BJ (cell line): Measurements from ENCODE around the gene CORO2B. TPM values are rescaled to one million over a fixed set of nuclear protein-coding genes. Genes with fewer than 3 reads are reported as not detected.

Source experiments
- CTCF ChIA-PET: fragments of 350-600 bp; formaldehyde crosslinking; extraction: SDS; loops from one replicate; lab custom pipeline; 2021; ENCODE audit warnings: antibody characterized with exemption, inconsistent platforms; lab: Yijun Ruan, JAX
- POLR2A ChIA-PET: fragments of 300-600 bp; sonication (Branson Sonifier 250); formaldehyde crosslinking; extraction: SDS; loops from one replicate; lab custom pipeline; 2021; ENCODE audit warnings: antibody characterized with exemption; lab: Charles Lee
- DNase-seq: peaks from one replicate; pipeline ENCODE4 v3.0.0-alpha.2; 2011; ENCODE audit warnings: low read depth
- H3K27me3 ChIP-seq: 2 replicates; pipeline ENCODE4 v1.6.0; 2011; ENCODE audit warnings: low read length; ENCODE audit not compliant: control insufficient read depth, insufficient read depth
- H3K36me3 ChIP-seq: 2 replicates; pipeline ENCODE4 v1.5.1; 2011; ENCODE audit warnings: low read length; ENCODE audit not compliant: control insufficient read depth, insufficient read depth
- H3K4me3 ChIP-seq: 2 replicates; pipeline ENCODE4 v1.5.1; 2011; ENCODE audit warnings: low read depth, mild to moderate bottlenecking, control low read depth, low read length
- polyA plus RNA-seq: library from polyadenylated mRNA; depleted of rRNA; stranded (reverse); fragments of >200 nt; gene quantifications from 2 replicates; pipeline ENCODE4 v1.2.3, GENCODE V29; 2011
- TF ChIP-seq, protein P1 (sequence below): IDR thresholded peaks from 2 replicates; pipeline ENCODE4 v1.5.1; 2011; ENCODE audit warnings: low read depth, mild to moderate bottlenecking, control low read depth, inconsistent platforms, low read length, moderate library complexity; ENCODE audit not compliant: insufficient read depth

Gene CORO2B
- polyA plus RNA-seq, 1 experiment = 7.7 TPM

DNA sequence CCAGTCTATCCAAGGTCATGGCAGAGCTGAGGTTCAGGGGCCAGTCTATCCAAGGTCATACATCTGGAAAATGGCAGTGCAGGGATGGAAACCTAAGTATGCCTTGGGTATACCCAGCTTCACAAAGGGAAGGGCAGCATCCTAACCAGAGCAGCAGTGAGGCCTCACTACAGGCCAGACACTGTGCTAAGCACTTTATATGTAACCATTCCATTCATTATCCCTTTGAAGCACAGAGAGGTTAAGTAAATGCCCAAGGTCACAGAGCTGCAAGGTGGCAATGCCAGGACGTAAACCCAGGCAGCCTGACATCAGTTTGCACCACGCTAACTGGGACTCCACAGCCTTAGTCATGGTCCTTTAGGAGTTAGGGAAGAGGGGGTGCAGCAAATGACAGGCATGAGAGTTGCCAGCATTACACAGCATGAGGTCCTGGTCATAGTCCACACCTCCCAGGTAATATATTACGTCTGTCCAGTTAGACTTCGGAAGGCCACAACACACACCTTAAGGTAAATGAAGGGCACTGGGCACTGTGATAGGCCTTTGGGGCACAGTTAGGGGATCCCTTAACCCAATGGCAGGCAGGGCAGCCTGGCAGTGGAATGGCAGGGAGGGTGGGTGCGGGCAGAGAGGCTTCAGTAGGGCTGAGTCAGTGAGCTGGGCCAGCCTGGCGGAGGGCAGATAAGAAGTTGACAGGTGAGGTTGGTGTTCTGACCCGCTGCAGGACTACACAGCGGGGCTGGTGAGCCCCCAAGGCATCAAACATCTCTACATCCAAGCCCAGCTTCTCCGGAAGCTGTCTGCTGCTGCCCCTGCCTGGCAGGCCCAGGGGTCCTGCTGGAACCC lies 21.1 kb upstream of the CORO2B start:
- Histone ChIP-seq H3K4me3 (no peak overlapping the region), H3K27me3 (no peaks in the 10 kb centered on the region), H3K36me3 (no peaks in the 10 kb centered on the region)
- CTCF ChIA-PET = interaction anchor here (0.9 to 7.0 kb wide), 12 partner anchors 9 to 367 kb away, joined by 3 to 153 read pairs (median 4); no protein-coding TSS in a partner anchor
- DNase-seq = no peak
- POLR2A ChIA-PET = interaction anchor here (0.6 kb wide), 1 partner anchor 204 kb away, joined by 5 read pairs; no protein-coding TSS in a partner anchor
- TF ChIP-seq, protein P1, sequence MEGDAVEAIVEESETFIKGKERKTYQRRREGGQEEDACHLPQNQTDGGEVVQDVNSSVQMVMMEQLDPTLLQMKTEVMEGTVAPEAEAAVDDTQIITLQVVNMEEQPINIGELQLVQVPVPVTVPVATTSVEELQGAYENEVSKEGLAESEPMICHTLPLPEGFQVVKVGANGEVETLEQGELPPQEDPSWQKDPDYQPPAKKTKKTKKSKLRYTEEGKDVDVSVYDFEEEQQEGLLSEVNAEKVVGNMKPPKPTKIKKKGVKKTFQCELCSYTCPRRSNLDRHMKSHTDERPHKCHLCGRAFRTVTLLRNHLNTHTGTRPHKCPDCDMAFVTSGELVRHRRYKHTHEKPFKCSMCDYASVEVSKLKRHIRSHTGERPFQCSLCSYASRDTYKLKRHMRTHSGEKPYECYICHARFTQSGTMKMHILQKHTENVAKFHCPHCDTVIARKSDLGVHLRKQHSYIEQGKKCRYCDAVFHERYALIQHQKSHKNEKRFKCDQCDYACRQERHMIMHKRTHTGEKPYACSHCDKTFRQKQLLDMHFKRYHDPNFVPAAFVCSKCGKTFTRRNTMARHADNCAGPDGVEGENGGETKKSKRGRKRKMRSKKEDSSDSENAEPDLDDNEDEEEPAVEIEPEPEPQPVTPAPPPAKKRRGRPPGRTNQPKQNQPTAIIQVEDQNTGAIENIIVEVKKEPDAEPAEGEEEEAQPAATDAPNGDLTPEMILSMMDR = no peak

DNA sequence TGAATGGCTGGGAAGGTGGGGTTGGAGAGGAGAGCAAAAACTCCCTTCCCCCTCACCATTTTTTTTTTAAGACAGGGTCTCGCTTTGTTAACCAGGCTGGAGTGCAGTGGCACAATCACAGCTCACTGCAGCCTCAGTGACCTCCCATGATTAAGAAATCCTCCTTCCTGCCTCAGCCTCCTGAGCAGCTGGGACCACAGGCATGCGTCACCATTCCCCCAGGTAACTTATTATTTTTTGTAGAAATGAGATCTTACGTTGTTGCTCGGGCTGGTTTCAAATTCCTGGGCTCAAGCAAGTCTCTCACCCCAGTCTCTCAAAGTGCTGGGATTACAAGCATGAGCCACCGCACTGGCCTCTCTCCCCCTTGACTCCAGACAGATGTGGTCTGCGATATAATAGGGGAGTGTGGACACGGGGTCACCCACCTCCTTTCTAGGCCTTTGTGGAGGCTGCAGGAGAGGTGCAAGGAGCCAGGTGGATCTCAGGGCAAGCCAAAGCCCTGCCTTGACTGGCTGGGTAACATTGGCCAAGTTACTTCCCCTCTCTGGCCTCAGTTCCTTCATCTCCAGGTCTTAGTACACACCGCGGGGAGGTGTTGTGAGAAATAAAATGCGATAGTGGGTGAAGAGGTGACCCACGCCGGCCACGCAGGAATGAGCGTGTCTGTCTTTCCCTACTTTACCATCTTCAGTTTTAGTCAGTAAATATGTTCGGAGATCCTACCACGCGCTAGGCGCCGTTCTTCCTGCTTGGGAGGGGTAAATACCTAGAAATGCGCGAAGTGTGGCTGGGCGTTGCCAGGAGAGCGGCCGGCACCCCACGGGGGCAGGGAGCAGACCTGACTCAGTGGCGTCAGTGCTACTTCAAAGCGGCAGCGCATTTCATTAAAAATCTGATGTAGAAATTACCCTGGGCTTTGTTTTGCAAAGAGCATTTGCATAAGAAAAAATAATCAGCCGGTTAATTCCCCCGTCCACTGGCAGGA lies 20.2 kb upstream of the CORO2B start:
- TF ChIP-seq, protein P1 = no peak
- Histone ChIP-seq H3K4me3 (no peak overlapping the region), H3K27me3 (no peaks in the 10 kb centered on the region), H3K36me3 (no peaks in the 10 kb centered on the region)
- POLR2A ChIA-PET = interaction anchor here (0.6 kb wide), 1 partner anchor 205 kb away, joined by 5 read pairs; no protein-coding TSS in a partner anchor
- CTCF ChIA-PET = interaction anchor here (0.6 to 7.0 kb wide), 41 partner anchors 8 to 894 kb away, joined by 3 to 153 read pairs (median 5); partner anchors contain the start of gene RPLP1
- no peak for DNase-seq

DNA sequence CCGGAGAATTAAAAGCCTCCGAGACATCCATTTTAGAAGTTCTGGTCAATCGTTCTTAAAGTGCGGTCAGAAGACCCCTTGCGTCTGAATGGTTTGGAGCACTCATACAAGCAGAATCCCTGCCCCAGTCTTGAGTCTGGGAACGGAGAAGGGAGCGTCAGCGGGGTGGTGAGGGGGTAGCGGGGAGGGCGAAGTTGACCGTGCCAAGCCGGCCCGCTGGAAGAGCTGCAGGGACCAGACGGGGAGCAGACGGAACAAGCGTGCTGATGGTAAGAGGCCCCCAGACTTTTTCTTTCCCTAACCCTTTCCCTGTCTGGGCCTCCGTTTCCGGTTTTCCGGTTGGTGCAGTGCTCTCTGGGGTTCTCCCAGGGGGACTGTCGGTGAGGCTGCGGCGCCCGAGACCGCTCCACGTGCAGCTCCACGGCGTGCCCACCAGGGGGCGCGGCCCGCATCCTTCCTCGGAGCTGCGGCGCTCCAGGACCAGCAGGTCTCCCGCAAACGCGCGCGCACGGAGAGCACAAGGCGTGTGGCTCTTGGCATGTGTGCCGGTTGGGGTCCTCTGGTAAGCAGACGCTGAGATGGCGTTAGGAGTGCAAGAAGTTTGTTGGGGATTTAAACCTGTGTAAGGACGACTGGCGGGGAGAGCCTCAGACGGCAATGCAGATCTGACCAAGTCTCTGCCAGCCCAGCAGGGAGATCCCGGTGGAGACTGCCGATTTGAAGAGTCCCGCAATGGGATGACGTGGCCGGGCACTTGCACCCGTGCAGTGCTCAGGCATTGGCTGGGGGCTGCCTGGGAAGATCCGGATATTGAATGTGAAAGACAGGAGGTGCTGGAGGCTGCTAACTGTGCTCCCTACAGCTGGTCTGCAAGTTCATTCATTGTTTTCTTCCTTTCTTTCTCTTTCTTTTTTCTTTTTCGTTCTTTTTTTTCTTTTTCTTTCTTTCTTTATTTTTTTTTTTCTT lies 19.2 kb upstream of the CORO2B start:
- DNase-seq = no peak
- ChIA-PET CTCF (interaction anchor here (0.6 to 5.2 kb wide), 45 partner anchors 9 to 893 kb away, joined by 3 to 150 read pairs (median 4); partner anchors contain the start of gene RPLP1), POLR2A (no interaction called here)
- TF ChIP-seq, protein P1 = peak; percentile 93
- Histone ChIP-seq H3K4me3 (peak overlapping the region; percentile 41), H3K36me3 (no peaks in the 10 kb centered on the region), H3K27me3 (no peaks in the 10 kb centered on the region)

DNA sequence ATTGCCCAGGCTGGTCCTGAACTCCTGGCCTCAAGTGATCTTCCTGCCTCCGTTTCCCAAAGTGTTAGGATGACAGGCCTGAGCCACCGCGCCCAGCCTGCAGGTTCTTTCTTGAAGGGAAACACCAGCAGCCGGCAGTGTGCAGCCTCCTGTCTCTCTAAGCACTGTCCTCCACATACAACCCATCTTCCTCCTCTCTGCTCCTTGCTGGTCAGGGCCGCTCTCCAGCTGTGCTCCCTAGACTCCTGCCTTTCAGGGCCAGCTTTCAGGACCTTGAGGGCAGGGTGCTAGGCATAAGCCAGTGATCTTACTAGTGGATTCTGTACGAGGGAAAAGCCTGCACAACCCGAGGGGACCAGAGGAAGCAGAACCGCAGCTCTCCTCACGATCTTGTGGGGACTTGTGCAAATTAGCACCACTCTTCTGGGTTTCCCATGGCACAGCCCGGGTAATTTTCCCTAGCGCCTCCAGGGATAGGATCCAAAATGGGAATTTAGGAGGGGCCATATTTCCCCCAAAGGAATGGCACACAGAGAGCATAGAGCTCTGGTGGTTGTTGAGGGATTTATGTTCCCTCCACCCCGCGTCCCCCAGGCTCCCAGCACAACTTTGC lies 18.2 kb upstream of the CORO2B start:
- no peak for DNase-seq
- CTCF ChIA-PET = interaction anchor here (0.7 to 5.2 kb wide), 30 partner anchors 8 to 892 kb away, joined by 3 to 150 read pairs (median 6); partner anchors contain the start of gene RPLP1

More for the DNA sequence above, 18.2 kb upstream of the CORO2B start:
- H3K27me3 ChIP-seq = no peaks in the 10 kb centered on the region
- TF ChIP-seq, protein P1 = no peak
- no peaks in the 10 kb centered on the region for H3K36me3 ChIP-seq
- POLR2A ChIA-PET = no interaction called here
- H3K4me3 ChIP-seq = no peak overlapping the region
